ENCODE data around the gene TBL1XR1. TPM values are rescaled to one million over a fixed set of nuclear protein-coding genes. Genes with fewer than 3 reads are reported as not detected.
"Not testable (repeated sequence)": the region's sequence is repeated elsewhere in the genome, so short reads cannot be mapped to it uniquely, and the experiment has no call there.

The TBL1XR1 gene
- total RNA-seq, 1 experiment from 2014 or later = 175 TPM

GRCh38 chr3:177005718-177006405, 191.4 kb downstream of the TBL1XR1 start:
- peaks cover 24 to 29% of the 10 kb centered on the region in 2 experiments for H3K9me3 Mint-ChIP-seq
- Histone ChIP-seq H3K4me1 (ENCODE audit: insufficient read depth, low read length) (no peaks in the 10 kb centered on the region), H4K91ac (ENCODE audit: insufficient read length, low read depth, low read length) (no peak overlapping the region), H3K79me1 (ENCODE audit: insufficient read depth, low read depth, low read length, poor library complexity, severe bottlenecking) (no peaks in the 10 kb centered on the region), H3K9me3 (ENCODE audit: control insufficient read depth, low read depth, low read length) (peaks cover 9% of the 10 kb centered on the region), H2BK20ac (ENCODE audit: low read depth, low read length, poor library complexity, severe bottlenecking) (no peak overlapping the region), H3K23ac (ENCODE audit: insufficient read length, low read depth, low read length) (no peak overlapping the region), H3T11ph (ENCODE audit: low read length) (no peak overlapping the region), H3K56ac (ENCODE audit: insufficient read length, low read depth, low read length) (no peak overlapping the region), H2BK5ac (ENCODE audit: insufficient read length, low read length) (no peak overlapping the region), H3K4me2 (ENCODE audit: insufficient read depth, insufficient read length, low read length) (no peak overlapping the region), H3K14ac (ENCODE audit: insufficient read depth, low read length) (no peak overlapping the region), H2BK12ac (ENCODE audit: insufficient read length, low read depth, low read length) (no peak overlapping the region), H2AK5ac (ENCODE audit: insufficient read length, low read length) (no peak overlapping the region), H4K20me1 (ENCODE audit: control insufficient read depth, insufficient read depth, insufficient read length) (no peaks in the 10 kb centered on the region), H4K5ac (ENCODE audit: insufficient read length, low read depth, low read length) (no peak overlapping the region), H3K27ac (ENCODE audit: insufficient read length, low read depth, low read length) (no peak overlapping the region), H3K18ac (ENCODE audit: insufficient read length, low read depth, low read length) (no peak overlapping the region), H3K23me2 (ENCODE audit: insufficient read length, low read depth, low read length, poor library complexity, severe bottlenecking) (no peaks in the 10 kb centered on the region), H4K8ac (replicated peaks; ENCODE audit: insufficient read length, low read depth, low read length) (no peak overlapping the region), H3K9ac (ENCODE audit: extremely low read depth, insufficient read length, low read length) (no peak overlapping the region), H2AFZ (ENCODE audit: low read length) (no peak overlapping the region), H2BK120ac (ENCODE audit: low read depth, low read length, poor library complexity, severe bottlenecking) (no peak overlapping the region), H2BK15ac (ENCODE audit: low read depth, low read length) (no peak overlapping the region), H3K79me2 (ENCODE audit: insufficient read depth, low read length) (no peaks in the 10 kb centered on the region), H3K27me3 (ENCODE audit: insufficient read depth, low read length) (no peaks in the 10 kb centered on the region), H3K4ac (ENCODE audit: low read depth, low read length) (no peak overlapping the region)
- no peak for DNase-seq
- H3K4me1 Mint-ChIP-seq = no peaks in the 10 kb centered on the region
- TF ChIP-seq CTCF (conservative IDR thresholded peaks at IDR 0.05) = no peak
- peaks cover 15 to 31% (median 28%) of the 10 kb centered on the region in 3 experiments for H3K36me3 Mint-ChIP-seq (ENCODE audit: insufficient read depth in 1 of 3, low read depth in 3 of 3)
- H3K27ac Mint-ChIP-seq = no peak overlapping the region
- H3K4me3 Mint-ChIP-seq = no peak overlapping the region
- no peaks in the 10 kb centered on the region; the same call in none of the 2 replicates for H3K27me3 Mint-ChIP-seq (ENCODE audit: low read depth)

- not testable (repeated sequence) for H3K4me2 ChIP-seq (ENCODE audit: insufficient read depth, insufficient read length, low read length)
Measured at GRCh38 chr3:177000159-177000558, 197.1 kb downstream of the TBL1XR1 start.

More at GRCh38 chr3:177000159-177000558, 197.1 kb downstream of the TBL1XR1 start:
- H2AFZ ChIP-seq (ENCODE audit: low read length); H3K4me3 Mint-ChIP-seq; H4K91ac ChIP-seq (ENCODE audit: insufficient read length, low read depth, low read length); H4K20me1 ChIP-seq (ENCODE audit: control insufficient read depth, insufficient read depth, insufficient read length); H3K56ac ChIP-seq (ENCODE audit: insufficient read length, low read depth, low read length); H2BK5ac ChIP-seq (ENCODE audit: insufficient read length, low read length); H3K14ac ChIP-seq (ENCODE audit: insufficient read depth, low read length); H2BK120ac ChIP-seq (ENCODE audit: low read depth, low read length, poor library complexity, severe bottlenecking); H2BK12ac ChIP-seq (ENCODE audit: insufficient read length, low read depth, low read length); H3K23ac ChIP-seq (ENCODE audit: insufficient read length, low read depth, low read length); H4K8ac ChIP-seq (replicated peaks; ENCODE audit: insufficient read length, low read depth, low read length); H3K27me3 ChIP-seq (ENCODE audit: insufficient read depth, low read length); H3K4me1 Mint-ChIP-seq; H3K27ac ChIP-seq (ENCODE audit: insufficient read length, low read depth, low read length); H2BK20ac ChIP-seq (ENCODE audit: low read depth, low read length, poor library complexity, severe bottlenecking); H3K9ac ChIP-seq (ENCODE audit: extremely low read depth, insufficient read length, low read length); H3K27ac Mint-ChIP-seq; H3K27me3 Mint-ChIP-seq (ENCODE audit: low read depth); H3K18ac ChIP-seq (ENCODE audit: insufficient read length, low read depth, low read length); H3T11ph ChIP-seq (ENCODE audit: low read length); H3K4ac ChIP-seq (ENCODE audit: low read depth, low read length); H2AK5ac ChIP-seq (ENCODE audit: insufficient read length, low read length); H3K79me1 ChIP-seq (ENCODE audit: insufficient read depth, low read depth, low read length, poor library complexity, severe bottlenecking); H3K79me2 ChIP-seq (ENCODE audit: insufficient read depth, low read length); H2BK15ac ChIP-seq (ENCODE audit: low read depth, low read length); H3K4me1 ChIP-seq (ENCODE audit: insufficient read depth, low read length); H4K5ac ChIP-seq (ENCODE audit: insufficient read length, low read depth, low read length); H3K9me3 ChIP-seq (ENCODE audit: control insufficient read depth, low read depth, low read length); H3K23me2 ChIP-seq (ENCODE audit: insufficient read length, low read depth, low read length, poor library complexity, severe bottlenecking); DNase-seq: not testable (repeated sequence)
- H3K9me3 Mint-ChIP-seq = peaks cover 11 to 14% of the 10 kb centered on the region in 2 experiments
- peaks cover 3 to 15% (median 4%) of the 10 kb centered on the region in 3 experiments for H3K36me3 Mint-ChIP-seq (ENCODE audit: insufficient read depth in 1 of 3, low read depth in 3 of 3)
- WGBS (ENCODE audit: extremely low coverage, insufficient read length, low lambda C conversion rate) = no CpG with 5 or more reads among the region's 2 CpGs

Data from H9 (cell line).